NCI-H526 (cell line): ENCODE measurements around the gene EEPD1.
A peak's percentile ranks its signal among the peaks of the same experiment; 100 is the strongest.

Source experiments
- DNase-seq, 2 experiments: peaks; one replicate each; lab custom pipeline; 2025; lab: John Stamatoyannopoulos, UW

Gene EEPD1

DNA sequence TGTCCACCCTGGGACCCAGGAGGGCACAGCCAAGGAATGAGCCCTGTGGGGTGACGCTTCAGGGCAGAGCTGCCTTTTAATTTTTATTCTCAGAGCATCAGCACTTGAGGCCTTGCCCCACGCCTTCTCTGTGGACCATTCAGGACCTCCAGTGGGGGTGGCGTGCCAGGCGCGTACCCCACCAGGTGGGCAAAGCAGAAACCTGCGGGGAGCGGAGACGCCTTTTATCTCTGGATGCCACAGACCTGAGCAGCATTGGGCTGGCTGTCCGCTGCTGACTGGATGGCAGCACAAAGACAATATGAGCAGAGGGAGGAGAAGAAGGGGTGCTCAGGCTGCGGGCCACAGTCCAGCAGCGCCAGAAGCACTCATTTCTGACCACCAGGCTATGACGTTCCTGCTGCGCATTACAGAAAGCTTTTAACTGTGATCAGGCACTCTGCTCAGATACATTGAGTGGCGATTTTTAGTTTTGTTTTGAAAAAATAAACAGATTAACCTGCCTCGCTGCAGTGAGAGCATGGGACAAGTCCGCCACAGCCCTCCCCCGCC is 146.2 kb downstream of the EEPD1 start:
- no peak for DNase-seq

DNA sequence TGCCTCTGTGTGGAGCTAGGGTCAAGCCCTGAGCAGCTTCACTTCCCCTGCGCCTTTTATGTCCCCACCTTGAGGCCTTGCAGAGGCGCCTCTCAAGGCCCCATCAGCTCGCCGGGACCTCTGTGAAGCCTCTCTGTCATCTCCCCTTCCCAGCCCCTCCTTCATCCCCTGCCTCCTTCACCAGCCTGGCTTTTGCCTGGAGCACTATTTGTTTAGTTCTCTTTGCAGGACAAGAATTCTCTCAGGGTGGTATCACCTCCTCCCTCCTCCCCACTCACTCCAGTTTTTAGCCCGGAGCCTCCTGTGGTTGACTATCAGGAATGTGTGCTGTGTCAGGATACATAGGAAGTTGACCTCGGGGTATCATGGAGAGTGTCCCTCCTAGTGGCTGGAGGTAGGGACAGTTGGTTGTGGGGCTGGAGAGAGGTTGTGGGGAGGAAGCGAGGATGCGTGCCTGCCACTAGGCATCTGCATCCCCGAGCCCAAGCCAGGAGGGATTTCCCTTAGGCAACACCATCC is 146.8 kb downstream of the EEPD1 start:
- no peak for DNase-seq

DNA sequence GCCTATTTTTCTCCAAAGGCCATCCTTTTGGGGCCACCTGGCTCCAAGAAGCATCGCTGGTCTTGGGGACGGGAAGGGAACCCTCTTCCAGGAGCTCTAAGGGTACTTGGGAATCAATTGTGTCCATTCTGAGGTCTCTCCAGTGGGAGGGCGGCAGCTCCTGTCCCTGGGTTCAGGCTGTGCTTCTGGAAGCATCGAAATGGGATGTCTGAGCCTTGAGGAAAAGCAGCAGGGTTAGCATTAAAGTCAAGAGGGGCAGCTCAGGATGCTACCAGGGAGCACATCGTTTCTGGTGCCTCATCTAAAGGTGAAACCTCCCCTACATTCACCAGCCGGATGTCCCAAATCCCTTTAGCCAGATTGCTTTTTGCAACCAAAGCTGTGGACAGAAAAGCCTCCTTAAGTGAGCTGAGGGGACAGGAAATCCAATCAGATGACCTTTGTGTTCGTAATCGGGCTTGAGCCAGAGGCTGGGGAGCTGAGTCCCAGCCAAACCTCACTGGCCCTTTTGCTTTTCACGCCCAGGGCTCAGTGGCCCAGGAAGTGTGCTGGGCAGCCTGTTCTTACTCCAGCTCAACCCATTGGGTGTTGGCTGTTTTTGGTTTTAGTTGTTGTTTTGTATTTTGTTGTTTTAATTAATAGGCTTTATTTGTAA is 147.8 kb downstream of the EEPD1 start:
- no peak for DNase-seq

DNA sequence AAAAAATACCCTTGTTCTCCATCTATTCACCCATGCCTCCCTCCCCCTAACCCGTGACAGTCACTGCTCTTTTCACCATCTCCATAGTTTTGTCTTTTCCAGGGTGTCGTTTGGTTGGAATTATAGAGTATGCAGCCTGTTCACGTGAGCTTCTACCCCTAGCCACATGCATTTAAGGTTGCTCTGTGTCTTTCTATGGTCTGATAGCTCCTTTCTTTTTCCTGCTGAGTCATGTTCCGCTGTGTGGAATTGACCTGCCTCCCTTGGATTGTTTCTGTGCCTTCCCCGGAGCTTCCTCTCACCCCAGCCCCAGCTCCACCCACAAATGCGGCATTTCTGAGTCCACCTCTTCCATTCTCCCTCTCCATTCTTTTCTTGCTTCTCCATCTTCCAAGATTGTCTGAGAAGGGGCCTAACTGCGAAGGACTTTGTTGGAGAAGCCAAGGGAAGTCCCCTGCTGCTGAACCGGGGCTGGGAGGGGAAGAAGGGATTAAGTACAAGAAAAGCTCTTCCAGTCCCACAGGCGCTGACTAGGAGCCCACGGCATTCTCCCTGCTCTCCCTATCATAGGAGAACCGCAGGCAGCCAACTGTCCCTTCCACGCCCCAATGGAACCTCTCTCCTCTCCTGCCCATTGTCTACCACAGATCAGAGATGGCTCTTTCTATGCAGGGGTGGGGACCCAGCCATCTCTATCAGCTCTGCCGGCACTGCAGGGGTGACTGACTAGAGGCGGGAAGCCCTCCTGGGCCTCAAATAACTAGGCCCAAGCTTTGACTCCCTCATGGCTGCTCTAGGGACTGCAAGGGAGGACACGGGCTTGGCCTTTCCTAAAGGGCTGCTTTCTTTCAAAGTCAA is 149.1 kb downstream of the EEPD1 start:
- DNase-seq = no peak

DNA sequence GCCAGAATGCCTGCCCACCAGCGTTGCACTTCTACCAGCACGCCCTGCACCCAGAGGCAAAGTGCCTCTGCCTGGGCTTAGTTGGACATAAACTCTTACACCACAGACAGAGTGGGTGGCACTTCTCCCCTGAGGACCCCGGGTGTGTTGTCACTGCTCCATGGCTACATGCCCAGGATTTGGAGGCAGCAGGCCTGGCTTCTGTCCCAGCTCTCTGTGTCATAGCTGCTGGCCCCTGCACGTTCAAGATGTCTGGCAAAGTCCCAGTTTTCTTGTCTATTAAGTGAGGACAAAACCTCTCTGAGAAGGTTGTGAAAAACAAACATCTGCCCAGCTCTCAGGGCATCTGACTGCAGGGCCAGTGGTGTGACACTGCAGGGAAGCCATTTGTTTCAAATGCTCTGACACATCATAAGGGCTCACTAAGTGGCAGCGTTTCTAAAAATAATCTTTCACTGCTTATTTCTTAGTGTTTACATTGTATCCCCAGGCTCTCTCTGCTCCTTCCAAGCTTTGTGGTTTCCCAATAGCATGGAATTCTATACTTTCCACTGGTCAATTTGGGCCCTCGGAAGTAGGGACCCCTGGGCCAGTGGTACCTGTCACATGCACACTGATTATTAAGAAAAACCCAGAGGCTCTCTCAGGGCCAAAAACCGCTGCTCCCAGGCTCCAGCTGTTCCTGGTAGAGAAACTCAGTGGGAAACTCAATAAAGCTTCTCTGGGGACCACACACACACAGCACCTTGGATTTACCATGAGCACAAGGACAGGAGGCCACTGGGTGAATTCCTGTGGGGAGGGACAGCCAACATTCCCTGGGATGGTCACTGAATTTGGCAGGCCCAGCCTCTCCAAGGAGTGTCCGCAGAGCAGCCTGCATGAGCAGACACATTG is 150.4 kb downstream of the EEPD1 start:
- DNase-seq = no peak

DNA sequence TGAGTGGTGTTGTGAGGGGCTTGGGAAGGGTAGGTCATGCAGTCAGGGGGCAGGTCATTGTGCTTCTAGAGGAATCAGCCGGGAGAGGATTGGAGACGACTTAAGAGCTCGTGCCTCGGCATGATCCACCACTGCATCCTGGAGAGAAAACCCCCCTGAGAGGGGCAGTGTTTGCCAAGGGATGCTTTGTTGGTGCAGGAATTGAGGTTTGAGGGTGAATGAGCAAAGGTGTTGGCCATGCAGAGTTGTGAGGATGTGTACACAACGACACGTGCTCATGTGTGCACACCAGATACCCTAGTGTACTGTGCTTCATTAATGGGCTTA is 151.0 kb downstream of the EEPD1 start:
- DNase-seq = no peak

DNA sequence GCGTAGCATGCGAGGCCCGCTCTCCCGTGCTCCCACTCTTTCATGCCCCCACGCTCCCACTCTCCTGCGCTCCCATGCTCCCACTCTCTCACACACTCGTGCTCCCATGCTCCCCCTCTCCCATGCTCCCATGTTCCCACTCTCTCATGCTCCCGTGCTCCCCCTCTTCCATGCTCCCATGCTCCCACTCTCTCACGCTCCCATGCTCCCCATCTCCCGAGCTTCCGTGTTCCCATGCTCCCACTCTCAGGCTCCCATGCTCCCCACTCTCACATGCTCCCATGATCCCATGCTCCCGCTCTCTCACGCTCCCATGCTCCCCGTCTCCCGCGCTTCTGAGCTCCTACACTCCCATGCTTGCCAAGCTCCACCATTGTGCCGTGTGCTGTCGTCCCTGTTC is 152.2 kb downstream of the EEPD1 start:
- no peak for DNase-seq

DNA sequence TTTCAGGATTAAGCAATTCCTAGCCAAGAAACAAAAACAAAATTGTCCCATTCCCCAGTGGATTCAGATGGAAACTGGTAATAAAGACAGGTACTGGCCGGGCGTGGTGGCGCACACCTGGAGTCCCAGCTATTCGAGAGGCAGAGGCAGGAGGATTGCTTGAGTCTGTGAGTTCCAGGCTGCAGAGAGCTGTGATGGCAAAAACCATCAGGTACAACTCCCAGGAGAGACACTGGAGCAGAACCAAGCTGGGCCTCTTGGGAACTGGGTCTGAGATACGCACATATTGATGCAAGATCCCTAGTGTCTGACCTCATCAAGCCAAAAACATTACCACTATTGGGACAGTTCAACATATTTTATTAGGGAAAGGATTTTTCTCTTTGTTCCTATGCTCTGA is 152.6 kb downstream of the EEPD1 start:
- no peak for DNase-seq

DNA sequence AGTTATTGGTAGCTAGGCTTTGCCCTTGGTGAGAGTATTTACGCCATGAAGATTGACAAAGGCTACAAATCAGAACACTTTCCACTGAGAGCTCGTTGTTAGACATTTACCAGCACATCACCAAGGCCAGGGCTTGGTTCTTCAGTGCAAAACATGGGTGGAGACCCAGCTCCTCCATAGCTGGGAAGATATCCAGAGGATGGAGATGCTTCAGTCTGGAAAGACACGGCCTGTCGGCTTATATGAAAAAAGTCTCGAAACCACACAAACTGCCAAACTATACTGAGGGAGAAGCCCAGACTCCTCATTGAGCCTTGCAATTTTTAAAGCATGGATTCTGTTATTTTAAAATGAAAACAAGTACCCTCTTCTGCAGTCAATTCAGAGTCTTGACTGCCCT is 153.2 kb downstream of the EEPD1 start:
- no peak for DNase-seq

DNA sequence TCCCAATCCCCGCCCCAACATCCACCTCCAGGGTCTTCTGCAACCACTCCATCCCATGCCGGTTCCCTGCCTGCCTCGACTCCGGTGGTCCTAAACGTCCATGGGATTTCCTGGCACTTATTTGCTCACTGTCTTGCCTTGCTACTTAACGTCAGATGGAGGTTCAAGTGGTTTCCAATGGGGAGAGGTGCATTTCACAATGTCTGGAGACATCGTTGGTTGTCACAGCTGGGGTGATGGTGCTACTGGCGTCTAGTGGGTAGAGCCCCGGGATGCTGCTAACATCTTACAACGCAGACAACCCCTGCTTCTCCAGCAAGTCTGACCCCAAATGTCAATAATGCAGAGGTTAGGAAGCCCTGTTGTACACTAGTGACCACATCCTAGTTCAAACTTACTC is 153.7 kb downstream of the EEPD1 start:
- DNase-seq = no peak

DNA sequence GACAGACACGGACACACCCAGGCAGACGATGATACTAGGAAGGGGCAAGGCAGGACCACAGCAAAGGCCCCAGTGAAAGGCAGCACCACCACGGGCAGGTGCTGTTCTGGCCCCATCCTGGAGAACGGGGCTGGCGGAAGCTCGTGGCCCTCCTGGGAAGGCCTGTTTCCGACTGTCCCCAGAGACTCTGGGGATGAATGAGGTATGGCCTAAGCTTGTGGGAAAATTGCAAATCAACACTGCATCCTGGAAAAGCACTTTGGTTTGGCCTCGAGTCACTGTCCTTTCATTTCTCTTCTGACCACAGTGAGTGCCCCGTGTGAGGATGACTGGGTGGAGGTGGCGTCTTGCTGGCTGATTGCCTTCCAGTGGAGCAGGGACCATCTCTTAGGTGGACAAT is 155.0 kb downstream of the EEPD1 start:
- no peak for DNase-seq

DNA sequence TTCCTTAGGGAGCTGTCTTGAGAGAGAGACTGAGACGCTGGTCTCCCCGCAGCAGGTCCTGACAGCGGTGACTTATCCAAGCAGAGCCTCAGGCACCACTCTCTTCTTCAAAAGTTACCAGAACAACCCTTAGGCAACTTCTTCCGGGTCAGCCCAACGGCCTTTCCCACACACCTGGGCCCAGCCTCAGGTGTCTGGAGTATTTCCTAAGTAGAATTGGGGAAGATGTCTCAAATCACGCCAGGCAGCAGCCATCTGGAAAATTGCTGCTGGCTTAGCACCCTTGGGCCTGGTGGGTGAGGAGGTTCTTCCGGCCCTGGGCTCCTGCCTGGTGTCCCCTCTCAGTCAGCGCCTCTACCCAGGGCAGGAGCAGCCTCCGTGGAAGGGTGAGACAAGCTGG is 156.2 kb downstream of the EEPD1 start:
- no peak for DNase-seq

DNA sequence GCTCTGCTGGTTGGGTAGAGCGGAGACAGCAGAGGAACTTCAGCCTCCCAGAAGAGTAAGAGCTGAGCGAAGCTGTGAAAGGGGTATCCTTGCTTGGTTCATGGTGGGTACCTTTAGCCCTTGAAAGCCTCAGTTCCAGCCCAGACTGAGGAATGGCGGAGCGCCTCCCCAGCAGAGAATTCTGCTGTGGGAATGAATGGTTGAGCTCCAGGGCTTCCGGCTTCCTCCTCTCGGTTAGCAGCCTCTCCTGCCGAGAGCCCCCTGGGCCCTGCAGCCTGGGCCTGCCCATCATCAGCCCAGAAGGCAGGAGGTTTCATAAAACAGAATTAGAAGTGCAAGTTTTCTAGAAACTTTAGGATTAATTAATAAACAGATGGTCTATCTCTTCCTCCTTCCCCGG is 156.7 kb downstream of the EEPD1 start:
- no peak for DNase-seq

DNA sequence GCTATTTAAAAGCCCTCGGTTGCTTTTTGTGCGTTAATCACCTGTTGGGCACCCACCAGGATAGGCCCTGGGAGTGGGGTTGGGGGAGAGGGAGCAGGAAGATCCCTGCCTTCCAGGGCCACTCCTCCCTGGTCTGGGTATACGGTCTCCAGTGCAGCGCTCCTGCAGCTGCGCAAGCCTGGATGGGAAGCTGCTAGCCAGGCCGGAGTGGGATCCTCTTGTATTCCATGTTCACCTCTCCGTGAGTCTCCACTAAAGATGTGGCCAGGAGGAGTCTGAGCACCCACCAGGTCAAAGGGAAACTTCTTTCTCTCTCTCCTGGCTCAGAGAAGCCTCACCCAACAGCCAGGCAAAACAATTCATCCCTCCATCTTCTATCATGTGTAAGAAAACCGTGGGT is 157.8 kb downstream of the EEPD1 start:
- no peak for DNase-seq

DNA sequence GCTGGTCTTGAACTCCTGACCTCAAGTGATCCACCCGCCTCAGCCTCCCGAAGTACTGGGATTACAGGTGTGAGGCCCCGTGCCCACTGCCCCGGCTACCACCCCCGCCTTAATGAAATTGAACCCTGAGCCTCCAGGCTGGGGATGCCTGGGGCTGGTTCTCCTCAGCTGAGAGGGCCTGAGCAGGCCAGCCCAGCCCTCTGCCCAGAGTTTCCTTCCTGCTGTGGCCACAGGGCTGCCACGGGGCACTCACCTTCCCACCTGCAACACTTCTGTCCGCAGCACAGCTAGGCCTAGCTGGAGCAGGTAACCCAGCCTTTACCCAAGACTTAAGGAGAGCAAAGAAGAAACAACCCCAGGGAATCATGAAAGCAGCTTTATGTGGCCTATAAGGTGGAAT is 158.5 kb downstream of the EEPD1 start:
- no peak for DNase-seq

DNA sequence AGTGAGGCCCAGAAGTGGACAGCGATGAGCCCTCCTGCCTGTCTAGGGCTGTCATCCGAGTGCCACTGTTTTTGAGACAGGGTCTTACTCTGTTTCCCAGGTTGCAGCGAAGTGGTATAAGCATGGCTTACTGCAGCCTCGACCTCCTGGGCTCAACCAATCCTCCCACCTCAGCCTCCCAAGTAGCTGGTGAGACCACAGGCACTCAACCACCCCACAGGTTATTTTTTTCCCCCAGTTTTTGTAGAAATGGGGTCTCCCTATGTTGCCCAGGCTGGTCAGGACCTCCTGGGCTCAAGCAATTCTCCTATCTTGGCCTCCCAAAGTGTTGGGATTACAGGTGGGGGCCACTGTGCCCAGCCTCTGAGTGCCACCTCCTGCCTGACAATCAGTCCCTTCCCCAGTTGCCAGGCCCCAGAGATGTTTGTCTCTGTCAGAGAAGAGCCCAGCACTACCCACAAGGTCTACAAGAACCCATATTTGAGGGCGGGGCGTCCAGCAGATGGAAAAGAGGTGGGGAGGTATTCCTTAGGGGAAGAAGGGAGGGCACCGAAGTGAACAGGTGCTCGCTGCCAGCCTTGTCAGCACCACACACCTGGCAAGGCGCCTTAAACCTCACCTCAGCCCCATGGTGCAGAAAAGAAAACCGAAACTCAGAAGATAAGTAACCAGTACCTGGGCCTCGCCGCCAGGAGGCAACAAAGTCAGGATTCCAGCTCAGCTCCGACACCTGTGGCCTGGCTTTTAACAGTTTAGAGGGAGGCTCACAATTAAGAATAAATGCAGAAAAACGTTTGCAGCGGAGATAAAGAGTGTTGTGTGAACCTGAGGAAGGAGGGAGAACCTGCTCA is 159.2 kb downstream of the EEPD1 start:
- DNase-seq = peak in 1 of 2 experiments; percentile 60

DNA sequence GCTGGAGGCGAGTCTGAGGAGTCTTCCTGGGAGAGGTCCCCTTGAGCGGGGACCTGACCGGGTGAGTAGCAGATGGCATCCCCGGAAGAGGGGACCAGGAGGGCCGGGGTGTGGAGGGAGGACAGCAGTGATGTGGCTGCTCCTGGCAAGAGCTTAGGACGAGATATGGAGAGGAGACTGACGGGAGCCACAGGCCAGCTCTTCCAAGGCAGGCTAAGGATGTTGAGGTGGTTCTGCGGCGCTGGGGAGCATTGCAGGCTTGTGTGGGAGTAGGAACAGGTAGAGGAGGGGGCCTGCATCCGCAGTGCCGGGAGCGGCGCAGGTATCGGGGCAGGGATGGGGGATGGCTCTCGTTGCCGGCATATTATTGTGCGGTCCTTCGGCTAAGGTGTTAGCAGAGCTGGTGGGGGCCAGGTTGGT is 159.9 kb downstream of the EEPD1 start:
- DNase-seq = no peak

DNA sequence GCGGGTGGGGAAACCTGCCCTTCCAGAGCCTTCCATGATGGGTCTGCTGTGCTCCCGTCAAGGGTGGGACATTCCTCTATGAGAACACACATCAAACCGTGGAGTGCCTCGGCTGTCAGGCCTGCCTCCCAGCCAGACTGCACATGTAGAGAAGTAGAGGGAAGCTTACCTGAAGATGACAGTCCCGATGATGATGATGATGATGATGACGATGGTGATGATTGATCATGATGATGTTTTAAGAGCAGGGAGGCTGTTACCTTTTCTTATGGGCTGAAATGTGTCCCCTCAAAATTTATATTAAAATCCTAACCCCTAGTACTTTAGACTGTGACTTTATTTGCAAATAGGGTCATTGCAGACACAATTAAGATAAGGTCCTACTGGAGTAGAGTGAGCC is 160.6 kb downstream of the EEPD1 start:
- DNase-seq = no peak

DNA sequence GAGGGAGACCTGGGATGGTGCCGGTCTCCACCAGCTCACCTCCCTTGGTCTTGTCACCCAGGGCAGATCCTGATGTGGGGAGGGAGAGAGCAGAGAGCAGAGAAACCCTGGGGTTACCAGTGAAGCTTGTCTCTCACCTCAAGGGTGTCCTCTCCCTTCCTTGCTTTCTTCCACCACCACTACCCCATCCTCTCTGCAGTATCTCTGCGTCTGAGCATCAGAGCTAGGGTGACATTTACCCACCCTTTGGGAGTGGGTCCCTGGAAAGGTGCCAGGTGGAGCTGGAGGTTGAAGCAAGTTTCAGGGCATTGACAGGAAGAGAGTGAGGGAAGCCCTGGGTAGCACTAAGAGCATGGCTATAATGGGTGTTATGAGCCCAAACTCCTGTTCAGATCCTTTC is 161.4 kb downstream of the EEPD1 start:
- no peak for DNase-seq

DNA sequence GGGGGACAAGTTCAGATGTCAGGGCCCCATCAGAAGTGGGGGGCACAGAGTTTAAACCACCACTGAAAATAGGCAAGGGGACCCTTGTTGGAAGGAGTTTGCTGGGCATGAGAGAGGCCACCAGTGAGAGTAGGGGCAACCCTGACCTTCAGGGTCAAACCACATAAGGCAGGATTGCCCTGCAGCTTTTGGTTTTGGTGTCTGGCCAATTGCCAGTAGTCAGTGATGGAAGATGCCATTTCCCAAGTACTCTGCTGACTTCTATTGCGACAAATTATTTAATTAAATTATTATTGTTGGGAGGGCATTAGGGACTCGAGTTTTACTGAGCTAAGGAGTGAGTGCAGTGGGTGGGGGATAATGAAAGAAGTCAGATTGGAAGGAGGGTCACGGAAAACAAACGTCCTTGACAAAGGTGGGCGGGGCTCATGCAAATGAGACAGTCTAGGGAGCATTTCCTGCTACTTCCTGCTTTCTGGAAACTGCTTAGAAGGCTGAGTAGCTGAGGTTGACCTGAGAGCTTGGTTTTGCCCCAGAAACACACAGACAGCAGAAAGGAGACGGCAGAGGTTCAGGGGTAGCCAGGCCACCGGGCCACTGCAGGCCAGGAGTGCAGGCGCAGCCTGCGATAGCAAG is 162.4 kb downstream of the EEPD1 start:
- peak; percentile 9 to 45 for DNase-seq

DNA sequence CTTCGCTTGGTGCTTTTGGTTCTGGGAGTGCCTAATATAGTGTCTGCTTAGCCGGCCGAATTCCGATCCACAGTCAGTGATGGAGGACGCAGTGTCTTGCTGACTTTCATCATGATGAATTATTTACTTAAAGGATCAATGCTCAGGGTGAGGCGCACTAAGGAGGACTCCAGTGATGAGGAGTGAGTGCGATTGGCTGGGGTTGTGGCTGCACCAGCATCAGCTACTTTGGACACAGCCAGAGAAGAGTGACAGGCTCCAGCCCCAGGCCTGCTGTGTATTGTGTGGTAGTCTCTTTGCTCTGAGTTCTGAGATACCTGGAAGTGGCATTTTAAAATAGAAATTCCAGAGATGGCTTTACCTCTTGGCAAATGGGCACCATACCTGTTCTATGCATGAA is 163.3 kb downstream of the EEPD1 start:
- DNase-seq = no peak
